Coronary artery (tissue), 2 donors: Measurements from ENCODE around the gene FAM53A.

Experiments
- DNase-seq: peaks from one replicate; pipeline ENCODE4 v3.0.0-alpha.2; 2017; ENCODE audit warnings: low spot score
- H3K27ac ChIP-seq, 2 donors: fragments of 200-600 bp; sonication (generic); one replicate each; pipeline ENCODE4 v1.5.1; 2016 to 2019
- H3K4me3 ChIP-seq: fragments of 200-600 bp; sonication (generic); 2 replicates; pipeline ENCODE4 v1.5.1; 2016; ENCODE audit warnings: mild to moderate bottlenecking, moderate library complexity
- CTCF ChIP-seq: fragments of 200-600 bp; sonication (generic); IDR thresholded peaks from one replicate; pipeline ENCODE4 v1.5.1; 2019; ENCODE audit warnings: antibody characterized with exemption

FAM53A gene

GRCh38 chr4:1593881-1594345 is 90.2 kb downstream of the FAM53A start:
- DNase-seq: no peak
- H3K27ac ChIP-seq: no peak overlapping the region
- no peak for TF ChIP-seq CTCF
- H3K4me3 ChIP-seq: no peak overlapping the region

- no peak overlapping the region for H3K27ac ChIP-seq
- no peak for DNase-seq
- no peak for TF ChIP-seq CTCF
- no peak overlapping the region for H3K4me3 ChIP-seq
These were observed 90.7 kb downstream of the FAM53A start for GRCh38 chr4:1593458-1593857.

DNA sequence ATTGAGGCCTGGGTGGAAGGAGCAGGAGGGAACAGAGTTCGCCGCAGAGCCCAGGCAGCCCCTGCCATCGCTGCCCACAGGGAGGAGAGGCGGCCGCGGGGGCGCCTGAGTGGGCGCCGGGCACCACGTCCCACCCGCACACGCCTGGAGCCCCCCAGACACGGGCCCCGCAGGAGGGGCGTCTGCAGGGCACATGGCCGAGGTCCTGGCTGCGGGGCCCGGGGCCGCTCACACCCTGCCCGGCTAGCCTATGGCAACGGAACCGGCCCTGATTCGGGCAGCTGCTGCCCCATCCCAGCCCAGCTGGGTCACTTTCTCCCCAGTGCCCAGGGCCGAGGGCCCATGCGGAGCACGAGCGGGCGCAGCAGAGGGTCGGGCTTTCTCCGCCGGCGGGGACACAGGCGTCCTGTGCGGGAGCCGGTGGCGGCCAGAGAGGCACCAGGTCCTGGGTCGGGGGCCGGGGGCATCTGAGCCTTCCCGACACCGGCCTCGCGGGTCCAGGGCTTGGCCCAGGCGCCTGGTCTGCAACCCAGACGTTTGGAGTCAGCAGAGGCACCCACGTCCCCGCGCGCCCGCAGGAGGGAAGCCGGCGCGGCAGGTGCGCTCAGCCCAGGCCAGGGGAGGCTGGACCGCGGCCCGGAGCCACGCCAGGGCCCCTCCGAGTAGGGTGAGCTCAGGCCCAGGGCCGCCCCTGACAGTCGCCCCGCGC is 91.2 kb downstream of the FAM53A start:
- Histone ChIP-seq H3K4me3 (no peak overlapping the region), H3K27ac (no peak overlapping the region)
- no peak for TF ChIP-seq CTCF
- no peak for DNase-seq

DNA sequence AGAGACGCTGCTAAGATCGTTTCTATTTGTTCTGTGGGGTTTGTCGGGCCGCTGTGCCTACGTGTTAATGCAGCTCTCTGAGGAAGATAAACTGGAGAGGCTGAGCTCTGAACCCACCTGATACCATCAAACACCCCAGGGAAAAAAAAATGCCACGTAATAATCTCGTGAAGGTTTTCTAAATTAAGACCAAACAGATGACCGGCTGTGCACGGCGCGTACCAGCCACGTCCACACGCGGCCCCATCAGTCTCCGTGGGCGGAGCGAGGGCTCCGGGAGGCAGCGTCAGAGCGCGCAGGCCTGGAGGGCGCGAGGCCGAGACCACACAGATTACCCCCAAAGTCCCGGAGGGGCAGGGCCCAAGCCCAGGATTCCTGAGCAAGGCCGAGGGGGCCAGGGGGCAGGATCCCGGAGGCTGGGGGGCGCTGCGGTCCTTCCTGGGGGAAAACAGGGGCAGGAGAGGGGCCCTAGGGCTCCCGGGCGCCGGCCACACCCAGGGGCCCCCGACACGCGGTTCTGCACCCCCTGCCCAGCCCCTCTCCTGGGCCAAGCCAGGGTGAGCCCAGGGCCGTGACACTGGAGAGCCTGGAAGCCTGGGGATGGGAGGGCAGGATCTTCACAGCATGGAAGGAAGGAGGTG is 91.9 kb downstream of the FAM53A start:
- no peak for TF ChIP-seq CTCF
- H3K27ac ChIP-seq: no peak overlapping the region
- no peak overlapping the region for H3K4me3 ChIP-seq
- no peak for DNase-seq

GRCh38 chr4:1591107-1591506 is 93.0 kb downstream of the FAM53A start:
- Histone ChIP-seq H3K4me3 (peak overlapping the region; percentile 21), H3K27ac (no peak overlapping the region)
- TF ChIP-seq CTCF: no peak
- no peak for DNase-seq

DNA sequence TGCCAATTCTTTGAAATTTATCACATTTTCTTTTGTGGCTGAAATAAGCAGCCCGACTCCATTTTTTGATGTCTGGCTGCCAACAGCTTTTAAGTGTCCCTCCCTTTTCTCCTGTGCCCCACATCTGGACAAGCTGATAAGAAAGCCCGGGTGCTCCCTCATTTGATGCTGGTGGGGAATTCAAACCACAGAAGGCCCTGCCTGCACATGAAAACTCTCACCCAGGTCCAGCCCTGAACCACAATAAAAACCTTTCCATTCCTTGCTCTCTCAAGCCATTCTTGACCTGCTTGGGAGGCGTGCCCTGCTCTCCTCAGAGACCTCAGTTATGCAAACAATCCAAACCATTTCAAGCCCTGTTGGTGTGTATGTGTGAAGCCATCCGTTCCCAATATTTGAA is 93.9 kb downstream of the FAM53A start:
- no peak for TF ChIP-seq CTCF
- Histone ChIP-seq H3K27ac (no peak overlapping the region), H3K4me3 (no peak overlapping the region)
- no peak for DNase-seq
